Ovary (tissue), 3 donors: ENCODE measurements around the gene C15orf39.

Source experiments
- CTCF ChIP-seq, 3 donors: fragments of 450-650 bp in 2 of 3; fragments of 200-600 bp in 1 of 3; IDR thresholded peaks; one replicate each; pipeline versions ENCODE4 v1.5.1 to v1.8.0; 2016 to 2022; ENCODE audit warnings: antibody characterized with exemption in 3 of 3, mild to moderate bottlenecking in 1 of 3
- POLR2A ChIP-seq: fragments of 450-650 bp; IDR thresholded peaks from one replicate; pipeline ENCODE4 v1.6.1; 2017; ENCODE audit warnings: antibody characterized with exemption, mild to moderate bottlenecking, moderate library complexity
- donor health status: DM: no; HTN: no; CAD: no.

GRCh38 chr15:75163150-75163564, 38.5 kb upstream of the C15orf39 start:
- TF ChIP-seq POLR2A (no peak), CTCF (IDR thresholded peaks at IDR 0.05) (no peak)
